Measurements from ENCODE around the gene USP6NL.

Gene USP6NL

DNA sequence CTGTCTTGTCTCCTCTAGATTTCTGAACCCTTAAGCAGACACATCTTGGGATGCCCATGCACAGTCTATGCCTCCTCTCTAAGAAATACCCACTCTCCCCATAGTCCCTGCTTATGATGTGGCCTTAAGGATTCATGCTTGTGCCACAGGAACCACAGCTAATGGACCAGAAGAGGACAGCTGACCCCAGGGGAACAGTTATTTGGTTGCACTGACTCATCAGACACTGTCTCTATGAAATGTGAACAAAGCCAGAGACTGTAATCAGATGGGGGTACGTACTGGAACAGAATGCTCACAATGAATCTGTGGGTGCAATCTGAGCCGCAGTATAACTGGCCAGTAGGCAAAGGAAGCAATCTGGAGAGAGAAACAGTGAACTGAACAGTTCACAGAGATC, 121.9 kb downstream of the USP6NL start:
- H3K4me3 Mint-ChIP-seq: no peak overlapping the region
- no peak overlapping the region for H3K27ac Mint-ChIP-seq
- H3K4me1 Mint-ChIP-seq (ENCODE audit: low read depth): peaks cover 3% of the 10 kb centered on the region
- H3K9me3 Mint-ChIP-seq: no peaks in the 10 kb centered on the region
- H3K27me3 Mint-ChIP-seq (ENCODE audit: low read depth): no peaks in the 10 kb centered on the region
- no peaks in the 10 kb centered on the region for H3K36me3 Mint-ChIP-seq (ENCODE audit: low read depth)

DNA sequence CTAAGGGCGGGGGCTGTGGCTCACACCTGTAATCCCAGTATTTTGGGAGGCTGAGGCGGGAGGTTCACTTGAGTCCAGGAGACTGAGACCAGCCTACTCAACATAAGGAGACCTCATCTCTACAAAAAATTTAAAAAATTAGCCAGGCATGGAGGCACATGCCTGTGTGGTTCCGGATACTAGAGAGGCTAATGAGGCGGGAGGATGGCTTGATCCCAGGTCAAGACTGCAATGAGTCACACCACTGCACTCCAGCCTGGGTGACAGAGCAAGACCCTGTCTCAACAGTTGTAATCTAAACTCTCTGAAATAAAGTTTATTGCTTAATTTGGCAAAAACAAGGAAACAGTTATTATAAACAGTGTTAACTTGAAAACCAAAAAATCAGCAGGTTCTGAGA, 123.3 kb downstream of the USP6NL start:
- H3K27me3 Mint-ChIP-seq (ENCODE audit: low read depth): peaks cover 8% of the 10 kb centered on the region
- no peak overlapping the region for H3K4me3 Mint-ChIP-seq
- peaks cover 3% of the 10 kb centered on the region for H3K4me1 Mint-ChIP-seq (ENCODE audit: low read depth)
- H3K9me3 Mint-ChIP-seq: no peaks in the 10 kb centered on the region
- H3K27ac Mint-ChIP-seq: no peak overlapping the region
- H3K36me3 Mint-ChIP-seq (ENCODE audit: low read depth): no peaks in the 10 kb centered on the region

DNA sequence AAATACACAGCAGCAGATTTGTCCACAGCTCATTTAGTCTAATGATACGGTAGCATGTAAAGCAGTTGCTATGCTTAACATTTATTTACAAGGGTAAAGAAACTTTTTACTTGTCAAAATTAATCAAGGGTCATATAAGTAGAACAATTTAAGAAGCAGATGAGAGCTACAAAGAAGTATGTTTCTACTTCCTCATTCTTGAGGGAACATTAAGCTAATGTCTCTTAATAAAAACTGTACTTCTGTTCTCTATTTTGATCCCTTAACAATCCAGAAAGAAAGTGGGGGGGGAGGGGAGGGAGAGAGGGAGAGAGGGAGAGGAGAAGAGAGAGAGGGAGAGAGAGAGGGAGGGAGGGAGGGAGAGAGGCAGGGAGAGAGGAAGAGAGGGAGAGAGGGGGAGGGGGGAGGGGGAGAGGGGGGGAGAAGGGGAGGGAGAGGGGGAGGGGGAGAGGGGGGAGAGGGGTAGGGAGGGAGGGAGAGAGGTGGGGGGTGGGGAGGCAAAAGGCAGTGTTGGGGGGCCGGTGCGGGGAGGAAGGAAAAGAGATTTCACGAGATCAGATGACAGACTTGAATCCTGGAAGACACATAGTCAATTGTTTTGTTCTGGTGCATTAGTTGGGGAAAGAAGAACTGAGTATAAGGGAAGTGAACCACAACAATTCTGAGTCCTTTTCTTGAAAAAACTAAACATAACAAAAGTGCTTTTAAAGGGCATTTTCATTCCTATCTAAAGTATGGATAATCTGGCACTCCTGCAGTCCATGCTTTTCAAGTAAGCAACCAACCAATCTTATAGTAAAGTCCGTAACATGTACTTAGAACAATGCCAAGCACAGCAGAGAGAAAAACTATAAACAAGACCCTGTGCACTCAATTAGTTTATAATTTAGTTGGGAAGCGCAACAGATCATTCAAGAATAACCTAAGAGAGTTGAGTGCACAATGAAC, 128.0 kb downstream of the USP6NL start:
- peaks cover 9% of the 10 kb centered on the region for H3K4me1 Mint-ChIP-seq (ENCODE audit: low read depth)
- H3K4me3 Mint-ChIP-seq: no peak overlapping the region
- peaks cover 8% of the 10 kb centered on the region for H3K27me3 Mint-ChIP-seq (ENCODE audit: low read depth)
- no peak overlapping the region for H3K27ac Mint-ChIP-seq
- no peaks in the 10 kb centered on the region for H3K9me3 Mint-ChIP-seq
- no peaks in the 10 kb centered on the region for H3K36me3 Mint-ChIP-seq (ENCODE audit: low read depth)

DNA sequence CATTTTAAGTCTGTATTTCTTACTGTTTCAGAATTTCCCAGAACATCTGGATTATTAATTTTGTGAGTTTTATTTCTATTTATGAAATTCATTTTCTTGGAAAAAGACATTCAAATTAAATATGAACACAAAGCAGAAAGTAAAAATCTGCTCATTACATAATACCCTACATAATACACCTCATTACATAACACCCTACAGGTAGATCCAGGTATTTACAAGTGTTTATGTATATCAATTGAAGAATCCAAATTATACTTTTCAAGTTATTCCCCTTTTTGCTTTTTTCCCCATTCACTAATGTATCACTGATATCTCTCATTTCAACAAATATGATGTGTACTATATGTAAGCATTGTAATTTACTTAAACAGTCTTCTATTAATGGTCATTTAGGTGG, 129.1 kb downstream of the USP6NL start:
- Mint-ChIP-seq H3K27ac (no peak overlapping the region), H3K27me3 (ENCODE audit: low read depth) (peaks cover 8% of the 10 kb centered on the region), H3K4me1 (ENCODE audit: low read depth) (peaks cover 9% of the 10 kb centered on the region), H3K4me3 (no peak overlapping the region), H3K9me3 (no peaks in the 10 kb centered on the region), H3K36me3 (ENCODE audit: low read depth) (no peaks in the 10 kb centered on the region)

DNA sequence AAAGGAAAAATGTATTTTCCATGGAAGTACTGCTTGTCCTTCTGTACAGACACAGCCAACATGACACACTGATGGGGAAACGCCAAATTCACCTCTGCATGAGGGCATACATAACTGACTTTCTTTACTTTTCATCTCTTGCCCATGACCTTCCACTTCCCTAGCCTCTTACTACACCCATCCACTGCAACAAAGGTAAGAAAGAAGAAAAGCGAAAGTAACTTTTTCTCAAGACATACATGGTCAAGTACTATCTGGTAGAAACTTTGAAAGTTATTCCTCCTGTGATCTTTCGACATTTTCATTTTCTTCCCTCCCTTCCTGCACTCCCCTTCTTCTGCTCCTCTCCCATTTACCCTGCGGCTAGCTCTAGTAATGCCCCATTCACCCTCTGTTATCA, 130.8 kb downstream of the USP6NL start:
- Mint-ChIP-seq H3K4me1 (ENCODE audit: low read depth) (peaks cover 9% of the 10 kb centered on the region), H3K27me3 (ENCODE audit: low read depth) (peaks cover 11% of the 10 kb centered on the region), H3K27ac (no peak overlapping the region), H3K9me3 (no peaks in the 10 kb centered on the region), H3K36me3 (ENCODE audit: low read depth) (no peaks in the 10 kb centered on the region), H3K4me3 (no peak overlapping the region)

DNA sequence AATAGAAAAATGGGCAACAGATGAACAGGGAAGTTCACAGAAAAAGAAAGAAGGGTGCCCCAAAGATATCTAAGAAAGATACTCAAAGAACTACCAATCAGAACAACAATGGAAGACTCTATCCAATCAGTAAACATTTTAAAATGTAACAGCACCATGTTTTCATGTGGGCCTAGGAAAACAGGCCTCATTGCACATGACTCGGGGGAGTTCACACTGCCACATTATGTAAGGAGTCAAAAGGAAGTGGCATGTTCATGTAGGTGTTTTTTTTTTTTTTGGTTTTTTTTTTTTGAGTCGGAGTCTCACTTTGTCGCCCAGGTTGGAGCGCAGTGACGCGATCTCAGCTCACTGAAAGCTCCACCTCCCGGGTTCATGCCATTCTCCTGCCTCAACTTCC, 132.2 kb downstream of the USP6NL start:
- no peaks in the 10 kb centered on the region for H3K9me3 Mint-ChIP-seq
- peaks cover 9% of the 10 kb centered on the region for H3K4me1 Mint-ChIP-seq (ENCODE audit: low read depth)
- no peaks in the 10 kb centered on the region for H3K36me3 Mint-ChIP-seq (ENCODE audit: low read depth)
- H3K27ac Mint-ChIP-seq: no peak overlapping the region
- no peak overlapping the region for H3K4me3 Mint-ChIP-seq
- peaks cover 8% of the 10 kb centered on the region for H3K27me3 Mint-ChIP-seq (ENCODE audit: low read depth)

DNA sequence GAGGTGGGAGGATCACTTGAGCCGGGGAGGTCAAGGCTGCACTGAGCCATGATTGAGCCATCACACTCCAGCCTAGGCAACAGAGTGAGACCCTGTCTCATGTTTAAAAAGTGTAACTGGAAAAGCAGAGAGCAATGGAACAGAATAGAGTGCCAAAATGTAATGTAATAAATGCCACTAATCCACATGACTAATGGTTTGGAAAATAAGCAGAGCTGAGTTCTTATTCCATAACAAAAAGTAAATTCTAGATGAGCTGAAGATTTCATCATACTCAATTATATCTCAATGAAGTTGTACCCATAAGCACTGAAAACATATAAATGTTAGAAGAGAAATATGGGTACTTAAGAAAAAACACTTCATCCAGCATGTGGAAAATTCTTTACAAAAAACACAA, 132.6 kb downstream of the USP6NL start:
- Mint-ChIP-seq H3K4me3 (no peak overlapping the region), H3K27ac (no peak overlapping the region), H3K4me1 (ENCODE audit: low read depth) (peaks cover 9% of the 10 kb centered on the region), H3K27me3 (ENCODE audit: low read depth) (peaks cover 5% of the 10 kb centered on the region), H3K9me3 (no peaks in the 10 kb centered on the region), H3K36me3 (ENCODE audit: low read depth) (no peaks in the 10 kb centered on the region)

DNA sequence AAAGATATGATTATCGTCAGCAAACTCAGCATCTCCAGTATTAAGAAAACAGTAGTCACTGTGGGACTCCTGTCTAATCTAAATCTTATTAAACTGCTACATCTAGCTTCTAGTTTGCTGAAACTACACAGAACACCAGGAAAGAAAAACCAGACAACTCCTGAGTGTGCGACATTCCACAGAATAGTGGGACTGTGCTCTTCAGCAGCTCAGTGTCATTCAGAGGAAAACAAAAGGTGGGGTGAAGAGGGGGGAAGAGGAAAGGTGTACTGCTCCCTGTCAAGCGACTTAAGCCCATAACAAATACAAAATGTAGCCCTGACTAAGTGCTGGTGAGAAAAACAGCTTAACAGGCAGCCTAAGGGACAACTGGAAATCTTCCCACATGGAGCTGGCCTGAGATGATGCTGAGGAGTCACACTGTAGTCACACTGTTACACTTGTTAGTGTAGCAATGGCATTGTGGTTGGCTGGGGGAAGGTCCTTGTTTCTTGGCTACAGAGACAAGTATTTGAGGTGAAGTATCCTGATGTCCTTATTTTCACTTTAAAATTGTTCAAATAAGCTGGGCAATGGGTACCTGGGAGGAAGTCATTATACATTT, 135.5 kb downstream of the USP6NL start:
- H3K4me1 Mint-ChIP-seq (ENCODE audit: low read depth): peaks cover 8% of the 10 kb centered on the region
- H3K9me3 Mint-ChIP-seq: no peaks in the 10 kb centered on the region
- no peak overlapping the region for H3K4me3 Mint-ChIP-seq
- H3K27ac Mint-ChIP-seq: no peak overlapping the region
- H3K36me3 Mint-ChIP-seq (ENCODE audit: low read depth): no peaks in the 10 kb centered on the region
- H3K27me3 Mint-ChIP-seq (ENCODE audit: low read depth): peaks cover 3% of the 10 kb centered on the region

DNA sequence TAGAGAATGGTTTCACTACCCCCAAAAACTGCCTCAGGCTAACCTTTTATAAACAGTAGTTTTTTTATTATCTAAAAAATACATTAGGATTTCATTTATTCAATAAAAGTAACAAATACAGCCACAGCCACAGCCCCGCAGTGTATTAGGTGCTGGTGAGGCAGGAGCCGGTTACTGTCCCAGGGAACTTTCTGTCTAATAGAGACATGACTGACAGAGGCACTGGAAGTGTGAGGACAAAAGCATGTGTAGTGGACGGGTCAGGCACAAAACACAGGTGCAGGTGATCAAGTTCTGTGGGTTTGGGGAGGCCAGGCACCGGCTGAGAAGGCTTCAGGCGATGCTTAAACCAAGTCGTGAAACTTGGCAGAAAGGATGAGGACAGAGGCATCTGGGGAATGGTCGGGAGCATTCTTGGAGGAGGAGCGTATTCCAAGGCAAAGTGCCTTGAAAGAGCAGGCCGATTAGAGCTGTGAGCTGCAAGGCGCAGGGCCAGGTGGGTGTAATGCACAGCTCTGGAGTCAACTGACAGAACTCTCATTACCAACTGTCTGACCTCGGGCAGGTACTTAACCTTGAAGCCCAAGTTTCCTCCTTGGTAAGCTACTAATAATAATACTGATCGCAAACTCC, 138.2 kb downstream of the USP6NL start:
- Mint-ChIP-seq H3K4me3 (no peak overlapping the region), H3K27ac (no peak overlapping the region), H3K36me3 (ENCODE audit: low read depth) (no peaks in the 10 kb centered on the region), H3K9me3 (no peaks in the 10 kb centered on the region), H3K4me1 (ENCODE audit: low read depth) (no peaks in the 10 kb centered on the region), H3K27me3 (ENCODE audit: low read depth) (peaks cover 3% of the 10 kb centered on the region)

DNA sequence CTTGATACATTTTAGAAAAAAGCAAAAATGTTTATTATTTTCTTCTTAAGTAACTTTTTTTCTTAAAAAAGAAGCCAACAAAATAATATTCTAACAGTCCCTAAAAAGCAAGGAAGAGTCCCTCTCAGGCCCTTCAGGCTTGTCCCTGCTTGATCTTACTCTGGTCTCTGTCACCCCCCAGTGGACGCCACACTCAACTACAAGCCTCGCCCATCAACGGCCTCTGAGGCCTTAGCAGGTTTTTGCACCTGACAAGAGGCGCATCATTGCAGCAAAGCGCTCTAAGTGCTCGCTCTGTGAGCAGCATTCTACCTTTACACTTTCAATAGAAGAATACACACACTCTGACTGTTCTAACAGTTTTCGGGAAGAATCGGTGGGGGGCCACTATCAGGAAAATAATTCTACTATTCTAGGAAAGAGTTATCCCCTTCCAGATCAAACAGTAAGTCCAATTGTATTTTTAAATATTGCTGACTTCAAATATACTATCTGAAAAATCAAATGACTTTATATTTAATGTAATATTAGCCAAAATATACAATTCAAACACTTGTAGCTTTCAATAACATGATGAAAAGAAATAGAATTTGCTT, 139.2 kb downstream of the USP6NL start:
- Mint-ChIP-seq H3K9me3 (no peaks in the 10 kb centered on the region), H3K4me3 (no peak overlapping the region), H3K36me3 (ENCODE audit: low read depth) (no peaks in the 10 kb centered on the region), H3K27ac (no peak overlapping the region), H3K27me3 (ENCODE audit: low read depth) (peaks cover 3% of the 10 kb centered on the region), H3K4me1 (ENCODE audit: low read depth) (no peaks in the 10 kb centered on the region)

DNA sequence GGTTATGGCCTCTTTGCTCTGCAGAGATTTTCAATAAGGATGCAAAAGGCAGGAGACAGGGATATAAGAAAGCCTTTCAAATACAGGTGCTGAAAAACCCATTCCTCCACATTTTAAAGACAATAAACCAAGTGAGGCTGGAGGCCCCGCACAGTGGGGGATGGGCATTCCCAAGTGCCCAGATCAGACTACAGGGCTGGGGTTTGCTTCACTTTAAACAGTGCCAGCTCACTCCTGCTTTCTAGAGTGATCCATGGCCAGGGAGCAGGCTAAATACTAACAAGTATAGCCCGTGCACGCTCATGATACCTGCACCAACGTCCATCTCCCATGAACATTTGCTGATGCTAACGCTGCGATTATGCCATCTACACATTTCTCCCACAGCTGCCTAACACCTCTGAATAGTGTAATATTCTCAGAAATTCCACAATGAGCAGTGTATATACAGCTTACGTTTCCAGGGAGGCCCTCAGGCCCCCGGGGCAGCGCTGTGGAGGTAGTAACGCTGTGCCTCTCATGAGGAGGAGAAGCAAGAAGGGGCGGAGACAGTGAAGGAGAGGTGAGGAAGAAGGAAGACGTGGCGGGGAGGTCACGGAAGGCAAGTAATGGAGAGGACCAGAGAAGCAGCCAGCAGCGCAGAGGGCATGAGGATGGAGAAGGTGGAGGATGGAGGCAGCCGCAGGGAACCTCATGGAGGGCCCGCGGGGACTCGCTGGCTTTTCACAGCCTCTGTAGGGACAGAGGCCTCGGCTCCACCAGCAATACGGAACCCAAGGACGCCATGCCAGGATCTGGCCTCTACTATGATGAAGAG, 141.7 kb downstream of the USP6NL start:
- H3K27ac Mint-ChIP-seq: no peak overlapping the region

DNA sequence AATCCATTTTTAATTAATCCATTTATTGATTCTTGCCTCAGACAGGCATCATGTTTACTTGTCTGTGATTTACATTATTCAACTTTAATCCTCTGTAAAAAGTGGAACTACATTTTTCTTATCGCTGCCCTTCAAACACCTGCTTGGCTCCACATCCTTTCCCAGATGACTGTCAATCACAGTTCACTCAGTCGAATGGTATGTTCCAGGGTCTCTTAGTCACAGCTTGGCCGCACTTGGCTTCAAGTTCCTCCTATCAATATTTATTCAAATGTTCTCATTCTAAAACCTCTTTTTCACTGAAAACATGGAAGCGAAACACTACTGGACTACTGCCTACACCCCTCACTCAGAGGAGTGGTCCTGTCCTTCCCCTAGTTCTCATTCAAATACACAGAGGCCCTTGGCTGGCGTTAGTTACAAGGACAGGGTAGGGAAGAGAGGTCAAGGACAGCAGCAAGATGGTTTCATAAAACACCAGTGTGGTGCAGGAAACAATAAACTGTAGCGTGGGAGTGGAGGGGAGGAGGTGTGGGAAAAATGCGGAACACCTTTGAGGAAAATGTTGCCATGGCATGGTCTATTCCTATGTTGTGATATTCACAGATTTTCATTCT, 143.2 kb downstream of the USP6NL start:
- Mint-ChIP-seq H3K27me3 (ENCODE audit: low read depth) (no peaks in the 10 kb centered on the region), H3K27ac (no peak overlapping the region), H3K36me3 (ENCODE audit: low read depth) (no peaks in the 10 kb centered on the region), H3K9me3 (no peaks in the 10 kb centered on the region), H3K4me1 (ENCODE audit: low read depth) (no peaks in the 10 kb centered on the region), H3K4me3 (no peak overlapping the region)

More for the DNA sequence above, 141.7 kb downstream of the USP6NL start:
- Mint-ChIP-seq H3K36me3 (ENCODE audit: low read depth) (no peaks in the 10 kb centered on the region), H3K4me1 (ENCODE audit: low read depth) (no peaks in the 10 kb centered on the region), H3K9me3 (no peaks in the 10 kb centered on the region), H3K4me3 (no peak overlapping the region), H3K27me3 (ENCODE audit: low read depth) (no peaks in the 10 kb centered on the region)

DNA sequence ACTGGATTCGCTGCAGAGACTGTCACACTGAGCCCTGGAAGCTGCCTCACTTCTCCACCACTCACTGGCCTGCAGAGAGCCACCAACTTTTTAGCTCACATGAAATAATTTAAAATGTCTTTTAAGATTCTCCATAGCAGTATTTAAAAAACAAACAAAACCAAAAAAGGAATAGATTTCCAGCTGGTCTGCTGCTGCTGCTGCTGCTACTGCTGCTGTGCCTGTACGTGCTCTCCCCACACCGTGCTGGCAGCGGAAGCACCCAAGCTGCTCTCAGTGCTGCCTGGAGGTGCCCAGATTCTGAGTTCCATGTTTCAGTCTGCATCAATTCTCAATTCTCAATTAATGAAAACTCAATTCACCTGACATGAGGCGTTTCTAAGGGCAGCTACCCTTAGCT, 146.0 kb downstream of the USP6NL start:
- Mint-ChIP-seq H3K27ac (no peak overlapping the region), H3K9me3 (no peaks in the 10 kb centered on the region), H3K4me1 (ENCODE audit: low read depth) (no peaks in the 10 kb centered on the region)

DNA sequence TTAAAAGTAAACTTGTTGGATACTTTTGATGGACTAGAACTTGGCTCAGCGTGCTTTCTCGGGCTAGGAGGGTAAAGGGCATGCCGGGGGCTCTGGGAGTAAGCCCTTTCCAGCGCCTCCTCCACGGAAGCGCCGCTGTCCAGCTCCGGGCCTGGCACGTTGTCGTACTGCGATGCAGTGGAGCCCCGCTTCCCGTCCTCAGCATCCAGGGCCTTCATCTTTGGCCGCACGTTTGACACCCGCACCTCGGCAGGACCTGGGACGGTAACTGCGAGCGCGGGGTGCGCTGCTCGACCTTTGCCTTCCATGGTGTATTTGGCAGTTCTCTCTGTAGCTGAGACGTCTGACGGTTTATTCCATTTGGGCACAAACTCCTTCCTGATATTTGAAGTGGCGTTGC, 148.3 kb downstream of the USP6NL start:
- no peaks in the 10 kb centered on the region for H3K27me3 Mint-ChIP-seq (ENCODE audit: low read depth)
- H3K4me1 Mint-ChIP-seq (ENCODE audit: low read depth): no peaks in the 10 kb centered on the region
- H3K36me3 Mint-ChIP-seq (ENCODE audit: low read depth): no peaks in the 10 kb centered on the region
- H3K27ac Mint-ChIP-seq: no peak overlapping the region
- no peak overlapping the region for H3K4me3 Mint-ChIP-seq
- H3K9me3 Mint-ChIP-seq: no peaks in the 10 kb centered on the region

More for the DNA sequence above, 146.0 kb downstream of the USP6NL start:
- H3K4me3 Mint-ChIP-seq: no peak overlapping the region
- H3K36me3 Mint-ChIP-seq (ENCODE audit: low read depth): no peaks in the 10 kb centered on the region
- no peaks in the 10 kb centered on the region for H3K27me3 Mint-ChIP-seq (ENCODE audit: low read depth)
